HG02763 (cell line): ENCODE data around the gene VWDE.
"Not testable (repeated sequence)": the region's sequence is repeated elsewhere in the genome, so short reads cannot be mapped to it uniquely, and the experiment has no call there.

Source experiments
- ATAC-seq: cut with Tn5 transposase; IDR thresholded peaks from one replicate; pipeline ENCODE4 v1.9.1; 2021; ENCODE audit warnings: mild to moderate bottlenecking, moderate library complexity; ENCODE audit not compliant: unreplicated experiment

VWDE gene

GRCh38 chr7:12403287-12404181, at the start of gene VWDE:
Gene VWDE (minus strand): TSS chr7:12403865. CDS start chr7:12403716, 149 bp downstream.
- ATAC-seq, result no peak

DNA sequence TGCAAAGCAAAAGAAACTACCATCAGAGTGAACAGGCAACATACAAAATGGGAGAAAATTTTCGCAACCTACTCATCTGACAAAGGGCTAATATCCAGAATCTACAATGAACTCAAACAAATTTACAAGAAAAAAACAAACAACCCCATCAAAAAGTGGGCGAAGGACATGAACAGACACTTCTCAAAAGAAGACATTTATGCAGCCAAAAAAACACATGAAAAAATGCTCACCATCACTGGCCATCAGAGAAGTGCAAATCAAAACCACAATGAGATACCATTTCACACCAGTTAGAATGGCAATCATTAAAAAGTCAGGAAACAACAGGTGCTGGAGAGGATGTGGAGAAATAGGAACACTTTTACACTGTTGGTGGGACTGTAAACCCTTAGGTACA, 49.5 kb upstream of the VWDE start:
- ATAC-seq, result not testable (repeated sequence)

GRCh38 chr7:12450615-12451014, 47.0 kb upstream of the VWDE start:
- ATAC-seq, result no peak

GRCh38 chr7:12444785-12445184, 41.1 kb upstream of the VWDE start:
- ATAC-seq, result no peak

- no peak for ATAC-seq
Measured at GRCh38 chr7:12440229-12440628, 36.6 kb upstream of the VWDE start.

- ATAC-seq, result no peak
Measured at GRCh38 chr7:12436896-12437535, 33.4 kb upstream of the VWDE start.

DNA sequence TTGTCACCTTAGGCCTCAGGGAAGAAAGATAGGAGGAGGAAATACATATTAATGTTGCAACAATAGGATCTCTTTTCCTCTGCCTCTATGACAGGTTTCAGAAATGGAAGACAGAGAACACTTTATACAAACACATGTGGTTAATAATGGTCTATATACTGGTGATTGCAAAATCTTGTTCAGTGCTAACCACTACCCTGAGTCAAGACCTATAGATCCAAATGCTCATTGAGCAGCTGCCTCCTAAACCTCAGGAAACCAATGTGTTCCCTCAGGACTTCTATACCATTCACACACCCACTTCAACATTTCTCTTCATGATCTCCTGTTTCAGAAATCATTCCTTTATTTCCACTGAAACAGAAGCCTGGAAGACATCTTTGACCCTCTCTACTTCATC, 32.5 kb upstream of the VWDE start:
- ATAC-seq, result no peak

DNA sequence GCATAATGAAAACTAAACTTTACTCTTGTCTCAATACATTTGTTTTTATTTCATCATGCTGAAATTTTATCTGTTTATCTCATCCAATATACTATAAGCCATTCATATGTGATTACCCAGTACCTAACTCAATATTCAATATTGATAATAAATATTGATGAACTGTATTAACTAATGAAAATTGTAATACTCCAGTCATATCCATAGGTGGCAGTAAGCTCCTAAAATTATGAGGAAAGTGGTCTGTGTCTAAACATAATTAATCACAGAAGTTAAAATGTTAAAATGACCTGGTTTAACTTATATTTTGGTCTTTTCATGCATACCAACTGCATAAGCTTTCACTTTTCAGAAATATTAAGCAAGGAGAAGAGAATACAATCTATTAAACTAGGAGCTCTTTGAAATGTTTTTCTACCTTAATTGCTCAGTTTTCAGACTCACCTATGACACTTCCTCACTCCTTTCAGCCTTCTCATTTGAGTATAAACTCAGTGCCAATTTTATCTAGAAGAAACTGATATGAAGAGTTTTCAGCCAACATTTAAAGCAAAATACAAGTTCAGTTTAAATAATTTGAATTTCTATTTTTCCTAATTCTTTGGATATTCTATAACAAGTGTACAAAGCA, 30.5 kb upstream of the VWDE start:
- ATAC-seq, result no peak

DNA sequence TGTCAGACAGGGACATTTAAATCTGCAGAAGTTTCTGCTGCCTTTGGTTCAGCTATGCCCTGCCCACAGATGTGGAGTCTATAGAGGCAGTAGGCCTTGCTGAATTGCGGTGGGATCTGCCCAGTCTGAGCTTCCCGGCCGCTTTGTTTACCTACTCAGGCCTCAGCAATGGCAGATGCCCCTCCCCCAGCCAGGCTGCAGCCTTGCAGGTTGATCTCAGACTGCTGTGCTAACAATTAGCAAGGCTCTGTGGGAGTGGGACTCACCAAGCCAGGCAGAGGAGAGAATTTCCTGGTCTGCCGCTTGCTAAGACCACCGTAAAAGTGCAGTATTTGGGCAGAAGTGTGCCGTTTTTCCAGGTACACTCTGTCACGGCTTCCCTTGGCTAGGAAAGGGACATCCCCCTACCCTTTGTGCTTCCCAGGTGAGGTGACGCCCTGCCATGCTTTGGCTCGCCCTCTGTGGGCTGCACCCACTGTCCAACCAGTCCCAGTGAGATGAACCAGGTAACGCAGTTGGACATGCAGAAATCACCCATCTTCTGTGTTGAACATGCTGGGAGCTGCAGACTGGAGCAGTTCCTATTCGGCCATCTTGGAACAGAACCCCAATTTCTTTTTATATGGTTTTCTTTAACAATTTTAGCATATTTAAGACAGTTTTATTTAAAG, 28.4 kb upstream of the VWDE start:
- no peak for ATAC-seq

- no peak for ATAC-seq
Measured at GRCh38 chr7:12425311-12425710, 21.6 kb upstream of the VWDE start.

DNA sequence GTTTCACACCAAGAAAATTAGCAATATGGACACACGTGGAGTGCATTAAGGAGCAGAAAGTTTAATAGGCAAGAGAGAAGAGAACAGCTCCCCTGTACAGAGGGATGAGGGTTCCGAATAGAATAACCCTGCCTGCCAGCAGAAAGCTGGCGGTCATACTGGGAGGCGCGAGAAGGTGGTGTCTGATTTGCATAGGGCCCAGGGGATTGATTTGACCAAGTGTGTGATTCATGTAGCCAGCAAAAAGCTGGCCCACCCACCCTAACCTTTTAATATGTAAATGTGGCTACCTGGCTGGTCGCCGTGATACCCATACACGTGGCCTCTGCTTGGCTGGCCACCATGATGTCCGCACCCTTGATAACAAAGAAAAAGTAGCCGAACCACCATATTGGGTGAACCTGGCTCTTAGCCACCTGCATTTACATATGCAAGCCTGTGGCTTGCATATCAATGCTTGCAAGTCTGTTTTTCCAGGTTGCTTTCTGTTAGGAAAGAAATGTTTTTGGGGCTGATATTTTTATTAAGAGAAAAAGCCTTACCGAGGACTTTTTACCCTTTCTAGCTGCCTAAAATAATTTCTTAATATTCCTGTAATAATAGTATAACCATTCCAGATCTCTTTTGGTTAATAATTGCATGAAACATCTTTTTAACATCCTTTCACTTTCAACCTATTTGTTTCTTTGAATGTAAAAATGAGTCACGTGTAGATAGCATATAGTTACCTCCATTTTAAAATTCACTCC, 20.5 kb upstream of the VWDE start:
- ATAC-seq, result no peak

- no peak for ATAC-seq
Measured at GRCh38 chr7:12423355-12423996, 19.8 kb upstream of the VWDE start.

DNA sequence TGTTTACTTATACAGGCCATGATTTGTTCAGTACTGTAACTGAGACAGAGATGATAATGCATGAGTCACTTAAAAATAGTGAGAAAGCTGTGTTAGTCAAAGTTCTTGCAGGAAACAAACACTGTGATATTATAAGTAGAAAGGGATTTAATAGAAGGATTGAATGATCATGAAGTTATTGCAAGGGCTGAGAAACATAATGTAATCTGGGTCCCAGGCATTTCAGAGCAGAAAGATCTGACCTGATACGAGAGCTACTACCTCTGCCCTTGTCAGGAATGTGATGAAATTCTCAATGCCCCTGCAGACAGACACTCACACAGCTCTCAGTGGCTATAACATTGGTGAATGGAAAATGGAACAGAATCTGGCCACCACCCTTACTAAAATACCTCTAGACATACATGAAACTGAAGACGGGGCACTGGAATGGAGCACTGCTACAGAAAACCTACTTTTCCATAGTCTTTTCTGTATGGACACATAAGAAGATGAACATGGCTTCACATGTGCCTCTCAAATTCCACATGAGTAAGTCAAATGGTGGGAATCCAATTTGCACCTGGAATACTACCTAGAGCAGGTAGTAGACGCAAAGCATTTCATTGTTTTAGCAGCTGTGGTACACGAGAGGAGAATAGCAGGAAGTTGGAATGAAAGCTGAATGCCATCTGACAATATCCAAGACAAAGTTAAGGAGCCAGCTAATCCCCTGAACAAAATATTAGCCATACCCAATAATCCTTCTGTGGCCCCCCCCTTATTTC, 19.1 kb upstream of the VWDE start:
- no peak for ATAC-seq

GRCh38 chr7:12418452-12418851, 14.8 kb upstream of the VWDE start:
- no peak for ATAC-seq

DNA sequence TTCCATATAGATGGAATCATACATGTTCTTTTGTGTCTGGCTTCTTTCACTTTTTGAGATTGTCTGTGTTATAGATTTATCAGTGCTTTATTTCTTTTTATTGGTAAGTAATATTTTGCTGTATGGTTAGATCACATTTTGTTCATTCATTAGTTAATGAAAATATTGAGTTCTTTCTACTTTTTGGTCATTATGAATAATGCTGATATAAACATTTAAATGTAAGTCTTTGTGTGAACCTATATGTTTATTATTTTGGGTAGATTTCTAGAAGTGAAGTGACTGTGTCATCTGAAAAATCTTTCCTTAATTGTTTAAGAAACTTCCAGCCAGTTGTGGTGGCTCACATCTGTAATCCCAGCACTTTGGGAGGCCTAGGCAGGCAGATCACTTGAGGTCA, 11.4 kb upstream of the VWDE start:
- ATAC-seq, result no peak

DNA sequence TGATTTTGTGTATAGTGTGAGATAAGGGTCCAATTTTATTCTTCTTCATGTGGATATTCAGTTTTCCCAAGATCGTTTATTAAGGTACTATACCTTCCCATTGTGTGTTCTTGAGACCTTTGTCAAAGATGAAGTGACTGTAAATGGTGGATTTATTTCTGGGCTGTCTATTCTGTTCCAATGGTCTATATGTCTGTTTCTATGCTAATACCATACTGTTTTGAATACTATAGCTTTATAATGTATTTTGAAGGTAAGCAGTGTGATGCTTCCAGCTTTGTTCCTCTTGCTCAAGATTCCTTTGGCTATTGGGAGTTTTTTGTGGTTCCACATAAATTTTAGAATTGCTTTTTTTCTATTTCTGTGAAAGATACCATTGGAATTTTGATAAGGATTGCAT, 8.7 kb upstream of the VWDE start:
- no peak for ATAC-seq

DNA sequence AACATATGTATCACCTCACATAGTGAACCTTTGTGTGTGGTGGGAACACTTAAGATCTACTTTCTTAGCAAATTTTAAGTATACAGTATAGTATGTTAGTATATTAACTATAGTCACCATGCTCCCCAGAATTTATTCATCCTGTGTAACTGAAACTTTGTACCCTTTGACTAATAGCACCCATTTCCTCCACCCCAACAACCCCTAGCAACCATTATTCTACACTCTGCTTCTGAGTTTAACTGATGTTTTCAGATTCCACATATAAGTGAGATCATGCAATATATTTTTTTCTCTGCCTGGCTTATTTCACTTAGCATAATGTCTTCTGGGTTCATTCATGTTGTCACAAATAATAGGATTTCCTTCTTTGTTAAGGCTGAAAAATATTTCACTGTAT, 6.9 kb upstream of the VWDE start:
- ATAC-seq, result no peak

GRCh38 chr7:12409097-12409711, 5.5 kb upstream of the VWDE start:
- no peak for ATAC-seq

- ATAC-seq, result not testable (repeated sequence)
Measured at GRCh38 chr7:12407652-12408051, 4.0 kb upstream of the VWDE start.
